Panc1 (cell line): ENCODE results near the gene GOLGA1.

ENCODE experiments used
- POLR2AphosphoS5 ChIP-seq: IDR thresholded peaks from 2 replicates; pipeline ENCODE4 v1.6.1; 2012; ENCODE audit warnings: mild to moderate bottlenecking, low read depth, low read length, moderate library complexity
- SIN3A ChIP-seq: IDR thresholded peaks from 2 replicates; pipeline ENCODE4 v1.6.1; 2012; ENCODE audit warnings: low read depth, mild to moderate bottlenecking, low read length, moderate library complexity, borderline replicate concordance; ENCODE audit not compliant: insufficient read depth
- TCF7L2 ChIP-seq: IDR thresholded peaks from 2 replicates; pipeline ENCODE4 v1.6.1; 2011; ENCODE audit warnings: mild to moderate bottlenecking, low read depth, low read length, inconsistent platforms
- TF ChIP-seq, protein P1 (sequence below): fragments of 450-650 bp; IDR thresholded peaks from 2 replicates; pipeline ENCODE4 v1.5.1; 2017; ENCODE audit warnings: mild to moderate bottlenecking
- TF ChIP-seq, protein P2 (sequence below), 2 experiments: IDR thresholded peaks; 2 replicates each; pipeline ENCODE4 v1.6.1; 2011 to 2012; ENCODE audit warnings: low read depth in 2 of 2, control low read depth in 1 of 2, low read length in 1 of 2, mild to moderate bottlenecking in 1 of 2, moderate library complexity in 1 of 2; ENCODE audit not compliant: insufficient read depth in 1 of 2

GRCh38 chr9:124972241-124972770 is 31.4 kb upstream of the GOLGA1 start:
- TF ChIP-seq, protein P1, sequence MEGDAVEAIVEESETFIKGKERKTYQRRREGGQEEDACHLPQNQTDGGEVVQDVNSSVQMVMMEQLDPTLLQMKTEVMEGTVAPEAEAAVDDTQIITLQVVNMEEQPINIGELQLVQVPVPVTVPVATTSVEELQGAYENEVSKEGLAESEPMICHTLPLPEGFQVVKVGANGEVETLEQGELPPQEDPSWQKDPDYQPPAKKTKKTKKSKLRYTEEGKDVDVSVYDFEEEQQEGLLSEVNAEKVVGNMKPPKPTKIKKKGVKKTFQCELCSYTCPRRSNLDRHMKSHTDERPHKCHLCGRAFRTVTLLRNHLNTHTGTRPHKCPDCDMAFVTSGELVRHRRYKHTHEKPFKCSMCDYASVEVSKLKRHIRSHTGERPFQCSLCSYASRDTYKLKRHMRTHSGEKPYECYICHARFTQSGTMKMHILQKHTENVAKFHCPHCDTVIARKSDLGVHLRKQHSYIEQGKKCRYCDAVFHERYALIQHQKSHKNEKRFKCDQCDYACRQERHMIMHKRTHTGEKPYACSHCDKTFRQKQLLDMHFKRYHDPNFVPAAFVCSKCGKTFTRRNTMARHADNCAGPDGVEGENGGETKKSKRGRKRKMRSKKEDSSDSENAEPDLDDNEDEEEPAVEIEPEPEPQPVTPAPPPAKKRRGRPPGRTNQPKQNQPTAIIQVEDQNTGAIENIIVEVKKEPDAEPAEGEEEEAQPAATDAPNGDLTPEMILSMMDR, result no peak
- TF ChIP-seq POLR2AphosphoS5 (no peak), SIN3A (no peak), TCF7L2 (no peak)
- TF ChIP-seq, protein P2, sequence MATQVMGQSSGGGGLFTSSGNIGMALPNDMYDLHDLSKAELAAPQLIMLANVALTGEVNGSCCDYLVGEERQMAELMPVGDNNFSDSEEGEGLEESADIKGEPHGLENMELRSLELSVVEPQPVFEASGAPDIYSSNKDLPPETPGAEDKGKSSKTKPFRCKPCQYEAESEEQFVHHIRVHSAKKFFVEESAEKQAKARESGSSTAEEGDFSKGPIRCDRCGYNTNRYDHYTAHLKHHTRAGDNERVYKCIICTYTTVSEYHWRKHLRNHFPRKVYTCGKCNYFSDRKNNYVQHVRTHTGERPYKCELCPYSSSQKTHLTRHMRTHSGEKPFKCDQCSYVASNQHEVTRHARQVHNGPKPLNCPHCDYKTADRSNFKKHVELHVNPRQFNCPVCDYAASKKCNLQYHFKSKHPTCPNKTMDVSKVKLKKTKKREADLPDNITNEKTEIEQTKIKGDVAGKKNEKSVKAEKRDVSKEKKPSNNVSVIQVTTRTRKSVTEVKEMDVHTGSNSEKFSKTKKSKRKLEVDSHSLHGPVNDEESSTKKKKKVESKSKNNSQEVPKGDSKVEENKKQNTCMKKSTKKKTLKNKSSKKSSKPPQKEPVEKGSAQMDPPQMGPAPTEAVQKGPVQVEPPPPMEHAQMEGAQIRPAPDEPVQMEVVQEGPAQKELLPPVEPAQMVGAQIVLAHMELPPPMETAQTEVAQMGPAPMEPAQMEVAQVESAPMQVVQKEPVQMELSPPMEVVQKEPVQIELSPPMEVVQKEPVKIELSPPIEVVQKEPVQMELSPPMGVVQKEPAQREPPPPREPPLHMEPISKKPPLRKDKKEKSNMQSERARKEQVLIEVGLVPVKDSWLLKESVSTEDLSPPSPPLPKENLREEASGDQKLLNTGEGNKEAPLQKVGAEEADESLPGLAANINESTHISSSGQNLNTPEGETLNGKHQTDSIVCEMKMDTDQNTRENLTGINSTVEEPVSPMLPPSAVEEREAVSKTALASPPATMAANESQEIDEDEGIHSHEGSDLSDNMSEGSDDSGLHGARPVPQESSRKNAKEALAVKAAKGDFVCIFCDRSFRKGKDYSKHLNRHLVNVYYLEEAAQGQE (IDR thresholded peaks at IDR 0.05; ENCODE audit: insufficient read depth in 1 of 2, low read depth in 2 of 2, low read length in 1 of 2), result no peak
